Stimulated activated CD8-positive, alpha-beta memory T cell treated with anti-CD3 and anti-CD28 coated beads, Interleukin-4, amount 100 ng/mL, for 4 hours (primary cell): ENCODE results near the gene ANKHD1.

Experiments
- DNase-seq, 2 donors: peaks; one replicate each; pipeline ENCODE4 v3.0.0-alpha.2; 2020; ENCODE audit warnings: low read depth in 2 of 2, low spot score in 1 of 2

Gene ANKHD1

GRCh38 chr5:140372971-140373487 lies 28.6 kb upstream of the ANKHD1 start:
- DNase-seq: peak in 1 of 2 donors; percentile 6

- no peak for DNase-seq
Observed at GRCh38 chr5:140381351-140381750, 20.3 kb upstream of the ANKHD1 start.

- no peak for DNase-seq
Observed at GRCh38 chr5:140381972-140382371, 19.7 kb upstream of the ANKHD1 start.

GRCh38 chr5:140382866-140383265 lies 18.8 kb upstream of the ANKHD1 start:
- no peak for DNase-seq

- no peak for DNase-seq
Observed at GRCh38 chr5:140383300-140383699, 18.3 kb upstream of the ANKHD1 start.

- DNase-seq: no peak
Observed at GRCh38 chr5:140388052-140388451, 13.6 kb upstream of the ANKHD1 start.

- no peak for DNase-seq
Observed at GRCh38 chr5:140391312-140391711, 10.3 kb upstream of the ANKHD1 start.

GRCh38 chr5:140391732-140392131 lies 9.9 kb upstream of the ANKHD1 start:
- no peak for DNase-seq

GRCh38 chr5:140393738-140394137 lies 7.9 kb upstream of the ANKHD1 start:
- DNase-seq: no peak

- no peak for DNase-seq
Observed at GRCh38 chr5:140398379-140398811, 3.2 kb upstream of the ANKHD1 start.

- DNase-seq: peak in 1 of 2 donors; percentile 16
Observed at GRCh38 chr5:140399979-140400729, 1.5 kb upstream of the ANKHD1 start.

- DNase-seq: peak; percentile 59 to 71
Observed at GRCh38 chr5:140400730-140401361, 787 bp upstream of the ANKHD1 start.

GRCh38 chr5:140402258-140403074 lies 833 bp downstream of the ANKHD1 start:
- DNase-seq: peak; percentile 7 to 18

- DNase-seq: no peak
Observed at GRCh38 chr5:140403613-140404012, 2.0 kb downstream of the ANKHD1 start.

GRCh38 chr5:140408750-140409241 lies 7.2 kb downstream of the ANKHD1 start:
- DNase-seq: no peak

- DNase-seq: no peak
Observed at GRCh38 chr5:140413230-140413629, 11.6 kb downstream of the ANKHD1 start.

- no peak for DNase-seq
Observed at GRCh38 chr5:140417235-140417634, 15.6 kb downstream of the ANKHD1 start.

GRCh38 chr5:140418862-140419520 lies 17.4 kb downstream of the ANKHD1 start:
- DNase-seq: no peak

GRCh38 chr5:140420226-140420570 lies 18.6 kb downstream of the ANKHD1 start:
- DNase-seq: no peak

GRCh38 chr5:140420665-140421361 lies 19.2 kb downstream of the ANKHD1 start:
- no peak for DNase-seq
